ENCODE measurements around the gene AGBL1. TPM values are rescaled to one million over a fixed set of nuclear protein-coding genes. Genes with fewer than 3 reads are reported as not detected.

AGBL1 gene
- total RNA-seq, 1 donor = under 0.01 TPM

- DNase-seq (ENCODE audit: low read depth in 2 of 3, low spot score in 2 of 3) = peak; percentile 6 to 32 (median 9)
These were observed 152.4 kb downstream of the AGBL1 start for GRCh38 chr15:86231864-86232721.

DNA sequence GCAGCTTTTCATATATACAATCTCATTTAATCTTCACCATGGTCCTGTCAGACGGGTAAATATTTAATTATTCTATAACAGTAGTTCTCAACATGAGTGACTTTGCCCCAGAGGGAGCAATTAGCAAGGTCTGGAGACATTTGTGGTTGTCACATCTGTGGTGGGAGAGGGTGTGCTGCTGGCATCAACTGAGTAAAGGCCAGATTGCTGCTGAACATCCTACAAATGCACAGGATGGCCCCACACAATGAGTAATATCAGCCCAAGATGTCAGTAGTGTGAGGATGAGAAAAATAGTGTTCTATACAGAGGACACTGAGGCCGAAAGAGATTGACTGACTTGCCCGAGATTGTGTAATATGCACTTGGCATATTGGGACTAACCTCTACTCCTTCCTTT, 156.0 kb downstream of the AGBL1 start:
- no peak for DNase-seq (ENCODE audit: low read depth in 2 of 3, low spot score in 2 of 3)

DNA sequence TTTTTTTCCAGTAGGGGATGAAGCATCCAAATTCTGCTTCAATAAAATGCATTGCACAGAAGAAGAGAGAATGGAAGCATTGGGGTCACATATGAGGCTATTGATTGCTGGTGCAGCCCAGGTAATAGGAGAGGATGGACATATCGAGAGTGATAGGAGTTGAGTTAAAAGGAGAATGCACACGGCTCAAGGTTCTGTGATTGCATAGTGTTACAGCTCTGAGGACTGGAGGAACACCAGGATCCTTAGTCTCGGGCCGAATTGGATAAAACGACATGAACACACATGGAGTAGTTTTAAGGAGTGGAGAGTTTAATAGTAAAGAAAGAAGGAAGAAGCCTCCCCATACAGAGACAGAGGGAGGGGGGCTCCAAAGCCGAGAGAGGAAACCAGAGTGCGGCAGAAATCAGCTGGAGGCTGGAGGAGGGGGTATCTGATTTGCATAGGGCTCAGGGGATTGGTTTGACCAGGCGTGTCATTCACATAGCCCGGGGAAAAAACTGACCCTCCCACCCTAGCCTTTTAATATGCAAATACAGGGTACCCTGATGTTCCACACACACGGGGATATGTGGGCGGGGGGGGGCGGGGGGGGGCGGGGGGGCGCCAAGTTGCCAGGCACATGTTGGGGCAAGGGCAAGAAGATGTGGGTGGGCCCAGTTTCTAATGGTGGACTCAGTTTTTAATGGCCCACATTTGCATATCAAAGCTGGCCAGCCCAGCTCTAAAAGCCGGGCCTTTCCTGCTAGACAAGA, 156.9 kb downstream of the AGBL1 start:
- DNase-seq (ENCODE audit: low read depth in 2 of 3, low spot score in 2 of 3) = no peak

- DNase-seq (ENCODE audit: low read depth in 2 of 3, low spot score in 2 of 3) = no peak
These were observed 157.4 kb downstream of the AGBL1 start for GRCh38 chr15:86237111-86237500.

- no peak for DNase-seq (ENCODE audit: low read depth in 2 of 3, low spot score in 2 of 3)
These were observed 167.7 kb downstream of the AGBL1 start for GRCh38 chr15:86247249-86247955.

- no peak for DNase-seq (ENCODE audit: low read depth in 2 of 3, low spot score in 2 of 3)
These were observed 175.6 kb downstream of the AGBL1 start for GRCh38 chr15:86255247-86255646.

GRCh38 chr15:86256628-86257027, 177.0 kb downstream of the AGBL1 start:
- no peak for DNase-seq (ENCODE audit: low read depth in 2 of 3, low spot score in 2 of 3)

DNA sequence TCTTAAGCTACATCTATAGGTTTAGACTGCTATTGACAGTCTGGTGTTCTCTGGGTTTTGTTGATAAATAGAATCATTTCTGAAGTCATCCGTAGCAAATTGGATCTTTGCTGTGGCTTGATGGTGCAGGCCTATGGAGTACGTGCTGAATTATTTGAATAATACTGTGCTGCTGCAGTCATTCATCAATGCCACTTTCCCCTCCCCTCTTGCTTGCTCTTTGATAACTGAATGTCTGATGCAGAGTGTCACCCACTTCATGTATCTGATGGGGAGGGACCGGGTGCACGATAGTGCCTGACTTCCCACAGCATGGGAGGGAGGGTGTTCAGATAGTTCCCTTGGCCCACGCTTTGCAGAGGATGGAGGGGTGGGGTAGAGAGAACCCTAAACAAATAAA, 179.9 kb downstream of the AGBL1 start:
- DNase-seq (ENCODE audit: low read depth in 2 of 3, low spot score in 2 of 3) = no peak

- no peak for DNase-seq (ENCODE audit: low read depth in 2 of 3, low spot score in 2 of 3)
These were observed 183.6 kb downstream of the AGBL1 start for GRCh38 chr15:86263230-86263629.

DNA sequence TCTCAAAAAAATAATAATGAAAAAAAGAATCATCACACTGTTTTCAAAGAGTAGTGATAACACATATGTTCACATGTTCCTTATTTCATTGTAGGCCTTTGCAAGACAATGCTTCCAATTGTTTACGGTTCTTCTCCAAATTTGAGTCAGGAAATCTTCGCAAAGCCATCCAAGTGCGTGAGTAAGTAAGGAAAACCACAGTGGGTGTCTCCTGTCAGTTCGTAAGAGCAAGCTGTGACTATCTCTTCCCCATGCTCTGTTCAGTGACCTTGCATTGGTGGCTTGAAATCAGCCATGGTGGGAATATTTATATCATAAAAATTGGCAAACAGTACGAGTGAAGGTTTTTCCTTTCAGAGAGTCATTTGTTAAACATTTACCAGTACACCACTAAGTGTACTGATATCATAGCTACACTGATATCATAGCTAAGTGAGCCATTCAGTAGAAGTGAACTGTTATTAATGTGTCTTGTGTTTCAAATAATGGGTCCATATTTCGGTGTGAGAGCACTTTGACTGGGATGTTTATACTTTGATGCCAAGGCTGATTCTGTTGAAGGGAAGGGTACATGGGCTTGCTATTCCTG, 187.3 kb downstream of the AGBL1 start:
- no peak for DNase-seq (ENCODE audit: low read depth in 2 of 3, low spot score in 2 of 3)

- no peak for DNase-seq (ENCODE audit: low read depth in 2 of 3, low spot score in 2 of 3)
These were observed 188.2 kb downstream of the AGBL1 start for GRCh38 chr15:86267892-86268291.

DNA sequence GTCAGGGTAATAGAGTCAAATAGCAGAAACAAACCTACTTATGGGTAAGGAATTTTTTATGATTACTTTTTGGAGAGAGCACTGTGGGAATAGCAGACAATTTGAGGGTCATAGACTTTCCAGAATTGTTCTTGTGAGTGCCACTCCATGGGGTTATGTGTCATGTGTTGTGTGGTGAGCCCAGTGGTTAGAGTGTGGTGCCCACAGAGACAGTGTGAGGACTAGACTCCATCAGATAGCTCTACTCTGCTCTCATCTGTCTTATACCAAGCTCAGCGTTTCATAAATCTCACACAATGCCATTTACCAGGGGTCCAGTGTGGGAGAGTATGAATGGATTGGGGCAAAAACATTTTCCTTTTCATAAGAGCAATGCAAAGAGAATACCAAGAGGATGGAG, 188.9 kb downstream of the AGBL1 start:
- DNase-seq (ENCODE audit: low read depth in 2 of 3, low spot score in 2 of 3) = no peak

GRCh38 chr15:86273309-86273708, 193.6 kb downstream of the AGBL1 start:
- DNase-seq (ENCODE audit: low read depth in 2 of 3, low spot score in 2 of 3) = no peak

GRCh38 chr15:86275361-86275760, 195.7 kb downstream of the AGBL1 start:
- no peak for DNase-seq (ENCODE audit: low read depth in 2 of 3, low spot score in 2 of 3)

DNA sequence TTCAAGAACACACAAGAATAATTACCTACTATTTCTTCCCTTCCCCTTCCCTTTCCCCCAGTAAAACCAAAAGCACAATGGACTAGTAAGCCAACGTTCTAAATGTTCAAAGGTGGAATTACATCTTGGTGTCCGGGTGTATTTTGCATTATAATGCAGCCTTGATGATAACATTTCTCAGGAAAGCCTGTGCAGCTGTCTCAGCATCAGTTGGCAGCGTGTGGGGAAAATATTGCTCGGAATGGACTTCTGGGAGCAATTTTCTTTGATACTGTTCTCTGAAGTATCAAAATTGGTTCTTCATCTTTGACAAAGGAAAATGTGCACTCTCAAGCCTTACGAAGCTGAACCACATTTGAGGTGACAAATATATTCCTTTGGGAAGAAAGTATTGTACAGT, 198.9 kb downstream of the AGBL1 start:
- DNase-seq (ENCODE audit: low read depth in 2 of 3, low spot score in 2 of 3) = no peak

GRCh38 chr15:86284635-86285034, 205.0 kb downstream of the AGBL1 start:
- no peak for DNase-seq (ENCODE audit: low read depth in 2 of 3, low spot score in 2 of 3)

GRCh38 chr15:86295511-86295910, 215.8 kb downstream of the AGBL1 start:
- no peak for DNase-seq (ENCODE audit: low read depth in 2 of 3, low spot score in 2 of 3)

GRCh38 chr15:86296769-86297168, 217.1 kb downstream of the AGBL1 start:
- no peak for DNase-seq (ENCODE audit: low read depth in 2 of 3, low spot score in 2 of 3)

DNA sequence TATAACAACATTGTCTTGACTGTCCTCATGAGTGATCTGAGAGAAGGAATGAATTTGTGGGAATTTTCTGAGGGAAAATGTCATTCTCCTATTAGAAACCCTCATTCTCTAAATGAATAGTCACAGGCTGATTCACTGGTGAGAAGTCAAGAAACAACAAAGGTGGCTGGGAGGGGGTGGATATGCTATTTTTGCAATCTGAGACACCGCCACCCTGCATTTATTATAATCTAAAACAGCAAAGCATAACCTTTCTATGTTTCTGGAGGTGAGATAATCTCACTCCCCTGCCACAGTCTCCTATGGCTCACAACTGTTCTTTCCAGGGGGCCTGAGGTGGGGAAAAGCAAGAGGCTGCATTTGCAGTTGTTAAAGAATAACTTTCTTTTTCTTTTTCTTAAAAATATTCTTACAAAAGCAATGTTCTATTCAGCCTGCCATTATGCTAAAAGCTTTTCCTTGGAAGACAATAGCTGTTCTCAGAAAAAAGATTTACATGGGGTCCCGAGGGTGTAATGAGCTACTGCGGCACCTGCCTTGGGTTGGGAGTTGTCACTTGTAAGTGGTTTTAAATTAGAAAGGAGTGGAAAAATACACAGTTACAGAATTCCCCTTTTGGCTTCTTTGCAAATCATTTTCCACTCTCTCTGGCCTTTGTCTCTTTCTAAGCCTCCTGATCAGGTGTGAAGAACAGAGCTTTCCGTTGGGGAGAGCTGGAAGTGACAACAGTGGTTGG, 220.9 kb downstream of the AGBL1 start:
- no peak for DNase-seq (ENCODE audit: low read depth in 2 of 3, low spot score in 2 of 3)

- DNase-seq (ENCODE audit: low read depth in 2 of 3, low spot score in 2 of 3) = no peak
These were observed 232.1 kb downstream of the AGBL1 start for GRCh38 chr15:86311568-86312280.

All from hematopoietic multipotent progenitor cell (in vitro differentiated cells).